Immature natural killer cell (primary cell): ENCODE results near the gene HSF2BP. TPM values are rescaled to one million over a fixed set of nuclear protein-coding genes. Genes with fewer than 3 reads are reported as not detected.
"Not testable (repeated sequence)": the region's sequence is repeated elsewhere in the genome, so short reads cannot be mapped to it uniquely, and the experiment has no call there.

Source experiments
- DNase-seq, 3 donors: peaks; one replicate each; pipeline ENCODE4 v3.0.0; 2022; ENCODE audit warnings: mixed read lengths in 1 of 3
- H3K27ac Mint-ChIP-seq, 6 donors: one replicate each; pipeline ENCODE4 v1.8.0; 2020; ENCODE audit warnings: mixed read lengths in 6 of 6, mild to moderate bottlenecking in 5 of 6, inconsistent platforms in 4 of 6, moderate library complexity in 3 of 6
- H3K27me3 Mint-ChIP-seq, 3 donors: one replicate each; pipeline ENCODE4 v1.8.0; 2020 to 2021; ENCODE audit warnings: low read depth in 3 of 3, mild to moderate bottlenecking in 3 of 3, mixed read lengths in 3 of 3, moderate library complexity in 3 of 3, inconsistent platforms in 1 of 3
- H3K36me3 Mint-ChIP-seq, 3 donors: one replicate each; pipeline ENCODE4 v1.8.0; 2020; ENCODE audit warnings: mixed read lengths in 3 of 3, inconsistent platforms in 2 of 3, mild to moderate bottlenecking in 2 of 3
- H3K4me1 Mint-ChIP-seq, 2 donors: one replicate each; pipeline ENCODE4 v1.8.0; 2020; ENCODE audit warnings: inconsistent platforms in 2 of 2, mild to moderate bottlenecking in 2 of 2, mixed read lengths in 2 of 2, moderate library complexity in 1 of 2
- H3K4me3 Mint-ChIP-seq, 5 donors: one replicate each; pipeline ENCODE4 v1.8.0; 2020; ENCODE audit warnings: mild to moderate bottlenecking in 5 of 5, mixed read lengths in 5 of 5, inconsistent platforms in 3 of 5, moderate library complexity in 3 of 5
- H3K9me3 Mint-ChIP-seq, 6 donors: one replicate each; pipeline ENCODE4 v1.8.0; 2020; ENCODE audit warnings: mild to moderate bottlenecking in 6 of 6, mixed read lengths in 6 of 6, inconsistent platforms in 4 of 6, moderate library complexity in 3 of 6
- polyA plus RNA-seq, 3 donors: library from polyadenylated mRNA; unstranded; fragments of 300-500 nt; fragmentation: Illumina TruSeq; gene quantifications; one replicate each; pipeline ENCODE4 v1.2.3, GENCODE V29; 2021

HSF2BP gene
- polyA plus RNA-seq: under 1 TPM in 1 of 3 donors, not detected in 2; 0.27 TPM

DNA sequence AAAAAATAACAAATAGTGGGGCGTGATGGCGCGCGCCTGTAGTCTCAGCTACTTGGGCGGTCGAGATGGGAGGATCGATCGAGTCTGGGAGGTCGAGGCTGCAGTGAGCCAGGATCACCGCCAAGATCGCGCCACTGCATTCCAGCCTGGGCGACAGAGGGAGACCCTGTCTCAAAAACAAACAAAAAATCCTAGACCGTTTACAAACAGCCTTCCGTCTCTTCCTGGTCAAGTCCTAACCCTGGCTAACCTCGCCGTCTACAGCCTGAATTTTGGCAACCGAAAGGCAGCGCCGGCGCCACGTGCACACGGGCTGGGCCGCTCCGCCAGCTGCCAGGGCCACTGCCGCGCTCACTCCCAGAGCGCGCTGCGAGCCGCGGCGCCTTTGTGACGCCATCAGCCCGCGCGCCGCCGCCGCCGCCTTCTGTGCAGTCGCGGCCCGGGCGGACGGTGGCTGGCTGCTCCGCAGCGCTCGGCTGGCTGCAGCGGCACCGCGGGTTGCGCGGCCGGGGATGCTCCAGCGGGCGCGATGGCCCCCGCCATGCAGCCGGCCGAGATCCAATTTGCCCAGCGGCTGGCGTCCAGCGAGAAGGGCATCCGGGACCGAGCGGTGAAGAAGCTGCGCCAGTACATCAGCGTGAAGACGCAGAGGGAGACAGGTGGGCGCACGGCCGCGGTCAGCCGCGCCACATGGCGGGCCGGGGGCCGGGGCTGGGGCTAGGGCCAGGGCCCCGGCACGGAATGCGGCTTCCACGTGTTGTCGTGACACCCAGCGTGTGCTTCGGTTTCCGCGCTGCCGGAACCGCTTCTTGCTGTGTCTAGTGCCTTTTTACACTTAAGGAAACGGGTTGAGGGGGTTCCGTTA is at the start of gene HSF2BP, which contains the start of gene RRP1B:
HSF2BP (minus strand) TSS at position 353 of the 865 bp plus-strand sequence. CDS start 1,392 bp downstream, outside the sequence.
RRP1B (plus strand) TSS at position 425 of the 865 bp plus-strand sequence; CDS start at position 530, 105 bp downstream.
- Mint-ChIP-seq H3K36me3 (peaks cover 0 to 3% (median under 1%) of the 10 kb centered on the region in 3 donors), H3K9me3 (no peaks in the 10 kb centered on the region), H3K4me3 (peak within 1 kb of the TSS; percentile 92 to 97 (median 94)), H3K4me1 (peaks cover 29 to 32% of the 10 kb centered on the region in 2 donors), H3K27ac (peak within 1 kb of the TSS; percentile 87 to 95 (median 94)), H3K27me3 (peaks cover 2 to 16% (median 9%) of the 10 kb centered on the region in 3 donors)
- DNase-seq: peak; percentile 79 to 82 (median 81)

DNA sequence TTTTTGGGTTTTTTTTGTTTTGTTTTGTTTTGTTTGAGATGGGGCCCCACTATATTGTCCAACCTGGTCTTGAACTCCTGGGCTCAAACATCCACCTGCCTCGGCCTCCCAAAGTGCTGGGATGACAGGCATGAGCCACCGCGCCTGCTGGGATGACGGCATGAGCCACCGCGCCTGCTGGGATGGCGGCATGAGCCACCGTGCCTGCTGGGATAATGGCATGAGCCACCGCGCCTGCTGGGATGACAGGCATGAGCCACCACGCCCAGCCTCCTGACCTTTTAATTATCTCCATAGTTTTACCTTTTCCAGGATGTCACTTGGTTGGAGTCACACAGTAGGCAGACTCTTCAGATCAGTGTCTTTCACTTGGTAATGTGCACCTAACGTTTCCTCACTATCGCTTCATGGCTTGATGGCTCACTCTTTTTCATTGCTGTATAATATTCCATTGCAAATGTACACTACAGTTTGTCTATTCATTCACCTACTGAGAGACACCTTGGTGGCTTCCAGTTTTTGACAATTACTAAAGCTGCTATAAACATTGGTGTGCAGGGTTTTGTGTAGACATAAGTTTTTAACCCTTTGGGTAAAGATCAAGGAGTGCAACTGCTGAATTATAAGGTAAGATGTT is 49.6 kb upstream of the HSF2BP start:
- no peak for DNase-seq

DNA sequence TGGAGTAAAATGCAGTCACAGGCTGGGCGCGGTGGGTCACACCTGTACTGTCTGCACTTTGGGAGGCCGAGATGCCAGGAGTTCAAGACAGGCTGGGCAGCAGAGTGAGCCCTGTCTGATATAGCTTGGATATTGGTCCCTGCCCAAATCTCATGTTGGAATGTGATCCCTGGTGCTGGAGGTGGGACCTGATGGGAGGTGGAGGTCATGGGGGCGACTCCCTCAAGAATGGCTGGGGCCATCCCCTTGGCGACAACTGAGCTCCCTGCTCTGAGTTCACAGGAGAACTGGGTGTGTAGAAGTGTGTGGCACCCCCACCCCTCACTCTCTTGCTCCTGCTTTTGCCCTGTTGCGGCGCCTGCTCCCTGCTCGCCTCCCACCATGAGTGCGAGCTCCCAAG is 48.2 kb upstream of the HSF2BP start:
- no peak for DNase-seq
- H3K4me1 Mint-ChIP-seq: peaks cover 12% of the 10 kb centered on the region in 2 donors
- no peak overlapping the region for H3K4me3 Mint-ChIP-seq
- no peak overlapping the region for H3K27ac Mint-ChIP-seq
- no peaks in the 10 kb centered on the region for H3K36me3 Mint-ChIP-seq
- H3K9me3 Mint-ChIP-seq: no peaks in the 10 kb centered on the region
- peaks cover 2 to 5% (median 4%) of the 10 kb centered on the region in 3 donors for H3K27me3 Mint-ChIP-seq

More for the DNA sequence above, 49.6 kb upstream of the HSF2BP start:
- H3K36me3 Mint-ChIP-seq: no peaks in the 10 kb centered on the region
- H3K9me3 Mint-ChIP-seq: no peaks in the 10 kb centered on the region
- no peaks in the 10 kb centered on the region for H3K4me1 Mint-ChIP-seq
- H3K4me3 Mint-ChIP-seq: no peak overlapping the region
- peaks cover 2% of the 10 kb centered on the region in 3 donors for H3K27me3 Mint-ChIP-seq
- H3K27ac Mint-ChIP-seq: no peak overlapping the region

DNA sequence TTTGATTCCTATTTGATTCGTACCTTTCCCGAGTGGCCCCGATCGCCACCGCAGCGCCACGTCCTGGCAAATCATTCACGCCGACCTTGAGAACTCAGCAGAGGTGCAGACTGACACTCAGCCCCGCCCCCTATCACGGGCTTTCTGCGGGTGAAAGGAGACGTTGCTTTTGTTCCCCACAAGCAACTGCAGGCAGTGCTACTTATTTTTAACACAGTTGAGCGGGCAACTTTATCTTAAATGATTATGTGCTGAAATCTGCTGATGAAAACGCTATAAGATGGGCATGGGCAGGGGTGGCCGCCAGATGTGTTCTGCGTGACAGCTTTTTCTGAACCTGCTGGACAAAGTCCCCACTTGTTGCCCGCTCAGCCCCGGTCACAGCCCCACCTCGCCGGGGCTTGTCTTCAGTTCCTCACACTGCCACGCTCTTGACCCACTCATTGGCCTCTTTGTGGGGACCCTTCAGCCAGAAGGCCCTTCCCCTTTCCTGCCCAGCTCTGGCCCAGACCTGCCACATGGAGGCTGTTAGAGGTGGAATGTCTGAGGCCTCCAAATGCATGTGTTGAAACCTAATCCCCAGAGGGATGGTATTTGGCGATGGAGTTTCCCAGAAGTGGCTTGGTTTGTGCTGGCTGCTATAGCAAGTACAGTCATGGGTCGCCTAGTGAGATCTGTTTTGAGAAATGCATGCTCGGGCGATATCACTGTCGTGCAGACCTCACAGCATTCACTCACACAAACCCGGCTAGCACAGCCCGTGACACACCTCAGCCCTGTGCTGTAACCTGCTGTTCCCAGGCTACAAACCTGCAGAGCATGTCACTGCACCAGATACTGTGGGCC is 44.0 kb upstream of the HSF2BP start:
- Mint-ChIP-seq H3K4me3 (peak overlapping the region; percentile 72 to 87 (median 85)), H3K4me1 (peaks cover 16 to 19% of the 10 kb centered on the region in 2 donors), H3K27ac (peak overlapping the region in 4 of 6 donors; percentile 57 to 81 (median 70)), H3K36me3 (no peaks in the 10 kb centered on the region), H3K27me3 (peaks cover 2 to 3% (median 3%) of the 10 kb centered on the region in 3 donors), H3K9me3 (no peaks in the 10 kb centered on the region)
- peak; percentile 41 to 63 (median 62) for DNase-seq

DNA sequence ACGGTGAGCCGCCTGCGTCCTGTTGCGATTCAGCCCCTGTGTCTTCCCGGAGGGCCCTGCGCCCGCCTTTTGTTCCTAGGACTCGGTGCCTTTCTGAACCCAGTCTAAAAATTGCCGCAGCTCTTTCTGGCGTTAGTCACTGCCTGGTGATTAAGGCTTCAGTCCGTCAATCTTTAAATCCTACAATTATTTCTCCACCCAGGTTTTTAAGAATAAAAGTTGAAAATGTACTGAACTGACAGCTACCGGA is 43.4 kb upstream of the HSF2BP start:
- no peaks in the 10 kb centered on the region for H3K9me3 Mint-ChIP-seq
- peaks cover 16 to 19% of the 10 kb centered on the region in 2 donors for H3K4me1 Mint-ChIP-seq
- H3K27me3 Mint-ChIP-seq: peaks cover 2 to 3% (median 3%) of the 10 kb centered on the region in 3 donors
- H3K36me3 Mint-ChIP-seq: peaks cover 0 to 1% (median 1%) of the 10 kb centered on the region in 3 donors
- no peak for DNase-seq
- H3K27ac Mint-ChIP-seq: peak overlapping the region in 4 of 6 donors; percentile 57 to 81 (median 70)
- H3K4me3 Mint-ChIP-seq: peak overlapping the region; percentile 72 to 87 (median 85)

DNA sequence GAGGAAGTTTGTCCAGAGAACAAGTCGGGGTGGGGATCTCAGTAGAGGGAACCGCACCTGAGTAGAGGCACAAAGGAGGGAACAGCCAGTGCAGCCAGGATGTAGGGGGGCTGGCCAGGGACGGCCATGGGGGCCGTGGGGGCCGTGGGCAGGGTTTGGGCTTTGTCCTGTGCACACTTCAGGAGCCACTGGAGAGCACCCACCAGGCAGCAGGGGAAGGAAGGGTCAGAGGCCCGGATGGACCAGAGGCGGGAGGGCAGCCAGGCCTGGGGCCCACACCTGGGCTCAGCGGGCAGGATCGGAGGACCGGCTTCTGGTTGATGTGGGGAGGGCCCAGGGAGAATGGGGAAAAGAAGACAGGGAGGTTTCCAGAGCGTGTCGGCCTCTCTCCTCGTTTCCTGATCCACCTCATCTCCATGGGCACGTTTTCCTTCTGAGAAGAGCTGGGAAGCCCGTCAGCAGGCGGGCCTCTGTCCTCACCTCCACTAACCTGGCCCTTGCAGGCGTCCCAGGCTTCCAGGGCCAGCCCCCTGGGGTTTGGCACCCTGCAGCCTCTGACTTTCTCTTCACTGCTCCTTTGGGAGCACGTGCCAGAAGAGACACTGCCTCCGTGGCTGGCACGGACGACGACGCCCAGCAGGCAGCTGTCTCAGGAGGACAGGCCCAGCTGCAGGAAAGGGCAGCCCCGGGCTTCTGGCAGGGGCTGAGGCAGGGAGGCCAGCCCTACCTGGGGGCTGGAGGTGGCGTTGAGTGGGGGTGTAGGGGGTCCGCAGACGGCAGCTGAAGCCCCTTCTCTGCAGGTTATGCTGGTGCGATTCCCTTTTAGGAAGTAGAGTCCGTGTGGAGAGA is 42.9 kb upstream of the HSF2BP start:
- peak overlapping the region in 1 of 6 donors; percentile 81 for H3K27ac Mint-ChIP-seq

DNA sequence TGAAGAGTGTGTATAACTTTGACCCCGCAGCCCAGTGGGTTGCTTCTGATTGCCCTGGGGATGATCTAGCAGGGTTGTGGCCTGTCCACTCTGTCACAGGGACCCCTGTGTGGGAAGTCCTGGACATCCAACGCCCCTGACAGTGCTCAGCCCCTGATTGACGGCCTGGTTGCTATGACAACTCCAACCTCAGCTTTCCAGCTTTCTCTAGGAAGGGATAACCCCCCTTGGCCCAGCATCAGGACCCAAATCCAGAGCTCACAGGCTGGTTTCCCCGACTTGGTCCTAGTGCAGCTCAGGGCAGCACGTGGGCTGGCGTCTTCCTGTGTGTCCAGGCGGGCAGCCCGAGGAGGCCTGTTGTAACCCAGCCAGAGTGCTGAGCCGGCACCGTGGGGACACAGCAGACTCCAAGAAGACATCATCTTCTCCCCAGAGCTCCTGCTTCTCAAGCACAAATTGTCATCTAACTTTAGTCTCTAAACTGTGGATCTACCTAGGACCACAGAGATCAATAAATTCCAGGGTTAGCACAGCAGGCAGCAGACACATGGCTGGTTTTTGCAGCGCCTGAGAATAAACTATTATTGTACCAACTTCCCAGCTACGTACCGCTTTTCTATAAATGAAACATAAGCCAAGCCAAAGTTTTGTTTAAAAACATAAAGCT is 40.8 kb upstream of the HSF2BP start:
- Mint-ChIP-seq H3K9me3 (no peaks in the 10 kb centered on the region), H3K4me3 (no peak overlapping the region), H3K4me1 (peaks cover 16 to 19% of the 10 kb centered on the region in 2 donors), H3K27me3 (peaks cover 3 to 4% (median 3%) of the 10 kb centered on the region in 3 donors), H3K36me3 (peaks cover 3 to 6% (median 5%) of the 10 kb centered on the region in 3 donors), H3K27ac (no peak overlapping the region)
- DNase-seq: no peak

More for the DNA sequence above, 42.9 kb upstream of the HSF2BP start:
- H3K27me3 Mint-ChIP-seq: peaks cover 2 to 3% (median 3%) of the 10 kb centered on the region in 3 donors
- peak overlapping the region; percentile 72 to 87 (median 85) for H3K4me3 Mint-ChIP-seq
- peaks cover 16 to 19% of the 10 kb centered on the region in 2 donors for H3K4me1 Mint-ChIP-seq
- H3K9me3 Mint-ChIP-seq: no peaks in the 10 kb centered on the region
- no peak for DNase-seq
- H3K36me3 Mint-ChIP-seq: peaks cover 0 to 5% (median 2%) of the 10 kb centered on the region in 3 donors

DNA sequence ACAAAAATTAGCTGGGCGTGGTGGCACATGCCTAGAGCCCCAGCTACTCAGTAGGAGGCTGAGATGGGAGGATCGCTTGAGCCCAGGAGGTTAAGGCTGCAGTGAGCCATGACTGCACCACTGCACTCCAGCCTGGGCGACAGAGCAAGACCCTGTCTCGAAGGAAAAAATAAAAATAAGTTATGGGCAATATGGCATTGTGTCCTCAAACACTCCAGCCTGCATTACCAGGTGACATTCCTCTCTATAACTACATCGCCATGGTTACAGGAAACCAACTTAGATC is 40.1 kb upstream of the HSF2BP start:
- not testable (repeated sequence) for H3K9me3 Mint-ChIP-seq, DNase-seq, H3K4me3 Mint-ChIP-seq, H3K27me3 Mint-ChIP-seq, H3K27ac Mint-ChIP-seq
- peaks cover 16 to 19% of the 10 kb centered on the region in 2 donors for H3K4me1 Mint-ChIP-seq
- peaks cover 5 to 10% (median 6%) of the 10 kb centered on the region in 3 donors for H3K36me3 Mint-ChIP-seq

DNA sequence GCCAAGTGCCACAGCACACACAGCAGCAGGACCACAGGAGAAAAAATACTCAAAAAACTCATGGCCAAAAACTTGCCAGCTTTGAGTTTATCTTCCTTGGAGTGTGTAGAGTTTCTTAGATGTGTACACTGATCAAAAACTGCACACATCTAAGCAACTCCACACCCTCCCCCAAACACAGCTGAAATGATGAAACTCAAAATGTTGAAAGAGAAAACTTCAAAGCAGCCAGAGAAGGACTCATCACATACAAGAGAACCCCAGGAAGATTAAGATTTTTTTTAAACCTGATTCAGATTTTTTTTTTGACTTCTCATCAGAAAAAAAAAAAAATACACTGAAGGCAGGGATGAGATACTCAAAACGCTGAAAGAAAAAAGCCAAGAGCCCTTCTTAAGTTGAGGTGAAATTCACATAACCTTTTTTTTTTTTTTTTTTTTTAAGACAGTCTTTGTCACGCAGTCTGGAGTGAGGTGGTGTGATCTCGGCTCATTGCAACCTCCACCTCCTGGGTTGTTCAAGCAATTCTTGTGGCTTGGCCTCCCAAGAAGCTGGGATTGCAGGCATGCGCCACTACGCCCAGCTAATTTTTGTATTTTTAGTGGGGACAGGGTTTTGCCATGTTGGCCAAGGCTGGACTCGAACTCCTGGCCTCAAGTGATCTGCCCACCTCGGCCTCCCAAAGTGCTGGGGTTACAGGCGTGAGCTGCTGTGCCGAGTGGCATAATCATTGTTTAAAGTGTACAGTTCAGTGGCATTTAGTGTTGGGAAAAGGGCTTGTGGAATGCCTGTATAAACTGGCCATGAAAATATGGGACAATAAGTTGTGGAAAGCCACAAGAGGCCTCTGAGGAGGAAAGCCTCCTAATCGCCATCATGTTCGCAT is 38.7 kb upstream of the HSF2BP start:
- Mint-ChIP-seq H3K9me3 (no peaks in the 10 kb centered on the region), H3K36me3 (peaks cover 9 to 16% (median 13%) of the 10 kb centered on the region in 3 donors), H3K27me3 (peaks cover 1 to 4% (median 3%) of the 10 kb centered on the region in 3 donors), H3K4me3 (no peak overlapping the region), H3K4me1 (peaks cover 9 to 12% of the 10 kb centered on the region in 2 donors), H3K27ac (peak overlapping the region in 1 of 6 donors; percentile 71)
- DNase-seq: no peak

DNA sequence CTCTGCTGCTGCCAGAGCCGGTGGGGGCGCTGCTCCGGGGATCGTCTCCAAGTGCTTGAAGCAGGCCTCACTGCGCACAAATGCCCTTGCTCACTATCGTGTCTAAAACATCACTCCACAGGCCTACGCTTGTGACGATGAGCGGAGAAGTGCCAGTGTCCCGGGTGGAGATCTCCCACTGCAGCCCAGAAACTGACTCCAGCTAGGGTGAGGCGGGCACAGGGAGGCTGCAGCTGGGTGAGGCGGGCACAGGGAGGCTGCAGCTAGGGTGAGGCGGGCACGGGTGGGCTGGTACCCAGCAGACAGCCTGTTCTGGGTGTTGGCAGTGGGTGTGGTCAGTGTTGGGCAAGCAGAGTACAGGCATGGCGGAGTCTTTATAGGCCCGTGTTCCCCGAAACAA is 36.9 kb upstream of the HSF2BP start:
- H3K9me3 Mint-ChIP-seq: no peaks in the 10 kb centered on the region
- peaks cover 0 to 5% (median 4%) of the 10 kb centered on the region in 3 donors for H3K27me3 Mint-ChIP-seq
- H3K4me1 Mint-ChIP-seq: peaks cover 3 to 4% of the 10 kb centered on the region in 2 donors
- no peak overlapping the region for H3K27ac Mint-ChIP-seq
- peaks cover 13 to 17% (median 16%) of the 10 kb centered on the region in 3 donors for H3K36me3 Mint-ChIP-seq
- DNase-seq: no peak
- H3K4me3 Mint-ChIP-seq: no peak overlapping the region

DNA sequence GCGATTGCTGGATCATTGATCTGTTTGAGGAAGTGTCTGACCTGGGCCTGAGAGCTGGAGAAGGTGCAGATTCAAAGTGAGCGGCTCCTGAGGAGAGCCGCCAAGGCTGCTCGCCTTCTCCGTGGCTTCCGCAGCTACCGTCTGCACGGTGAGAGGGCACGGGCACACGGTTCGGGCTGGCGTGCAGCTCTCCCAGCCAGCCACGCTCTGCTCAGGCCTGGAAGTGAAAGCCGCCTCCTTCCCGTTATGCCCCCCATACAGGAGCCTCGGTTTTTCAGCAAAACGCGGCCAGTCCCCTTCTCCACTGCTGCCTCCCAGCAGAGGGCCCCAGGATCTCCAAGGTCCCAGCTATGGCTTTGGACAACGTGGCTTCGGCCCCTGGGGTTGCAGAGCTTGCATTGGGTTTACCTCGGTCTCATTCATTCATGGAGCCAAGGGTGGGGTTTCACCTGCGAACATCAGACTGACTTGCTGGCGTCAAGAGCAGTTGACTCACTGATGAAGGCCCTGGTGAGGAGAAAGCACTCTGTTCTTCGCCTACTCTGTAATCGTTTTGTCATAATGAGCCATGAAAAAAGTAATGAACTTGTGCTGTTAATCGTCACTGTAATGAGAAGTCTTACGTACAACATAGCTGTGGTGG is 35.3 kb upstream of the HSF2BP start:
- no peak overlapping the region for H3K27ac Mint-ChIP-seq
- H3K4me1 Mint-ChIP-seq: no peaks in the 10 kb centered on the region
- no peak overlapping the region for H3K4me3 Mint-ChIP-seq
- peaks cover 0 to 5% (median 4%) of the 10 kb centered on the region in 3 donors for H3K27me3 Mint-ChIP-seq
- H3K36me3 Mint-ChIP-seq: peaks cover 16 to 23% (median 18%) of the 10 kb centered on the region in 3 donors
- no peaks in the 10 kb centered on the region for H3K9me3 Mint-ChIP-seq
- DNase-seq: no peak
